HG03521 (cell line): ENCODE measurements around the gene IKZF5.

Source experiments
- ATAC-seq: cut with Tn5 transposase; IDR thresholded peaks from one replicate; pipeline ENCODE4 v1.9.1; 2021; ENCODE audit warnings: mild to moderate bottlenecking, moderate library complexity; ENCODE audit not compliant: unreplicated experiment

The IKZF5 gene

DNA sequence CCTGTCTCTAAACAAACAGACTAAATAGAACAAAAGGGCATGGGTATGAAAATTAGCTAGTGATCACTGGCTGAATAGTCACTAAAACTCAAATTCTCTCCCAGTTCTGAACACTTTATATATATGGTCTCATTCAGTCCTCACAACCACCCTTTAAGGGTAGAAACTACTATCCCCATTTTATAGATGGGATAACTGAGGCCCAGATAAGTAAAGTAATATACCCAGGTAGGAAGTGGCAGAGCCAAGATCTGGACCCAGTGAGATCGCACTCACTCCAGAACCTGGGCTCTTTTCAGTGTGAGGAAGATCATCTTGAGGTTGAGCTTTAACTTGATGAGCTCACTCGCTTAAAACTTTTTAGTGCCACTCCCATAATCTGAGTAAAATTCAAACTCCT lies 23.9 kb downstream of the IKZF5 start:
- no peak for ATAC-seq

DNA sequence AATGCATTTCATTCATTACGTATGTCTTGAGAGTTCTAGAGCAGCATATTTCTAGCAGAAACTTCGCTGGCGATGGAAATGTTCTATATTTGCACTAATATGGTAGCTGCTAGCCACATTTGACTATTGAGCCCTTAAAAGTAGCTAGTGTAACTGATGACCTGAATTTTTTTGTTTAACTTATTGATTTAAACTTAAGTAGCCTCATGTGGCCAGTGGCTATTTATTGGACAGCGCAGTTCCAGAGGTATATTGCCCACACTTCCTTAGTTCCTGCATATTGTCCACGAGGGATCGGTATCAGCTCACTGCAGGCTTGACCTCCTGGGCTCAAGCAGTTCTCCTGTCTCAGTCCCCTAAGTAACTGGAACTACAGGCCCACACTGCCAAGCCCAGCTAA lies 24.7 kb downstream of the IKZF5 start:
- ATAC-seq: no peak

DNA sequence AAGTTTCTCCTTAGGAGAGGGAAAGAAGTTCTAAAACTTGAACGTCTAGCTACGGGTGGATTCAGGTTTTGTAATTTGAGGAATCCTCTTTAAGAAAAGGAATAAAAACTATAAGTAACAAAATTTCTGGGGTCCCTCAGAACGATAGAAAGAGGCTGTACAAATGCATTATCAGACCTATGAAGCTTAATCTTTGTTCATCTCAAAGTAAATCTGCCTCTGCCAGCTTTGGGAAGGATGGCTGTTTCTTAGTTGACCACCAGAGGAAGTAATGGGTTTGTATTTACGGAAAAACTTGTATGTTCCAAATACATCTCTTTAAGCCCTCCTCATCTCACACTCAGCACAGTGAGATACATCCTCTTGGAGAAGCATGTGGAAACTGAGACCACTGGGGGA lies 27.5 kb downstream of the IKZF5 start:
- ATAC-seq: no peak

DNA sequence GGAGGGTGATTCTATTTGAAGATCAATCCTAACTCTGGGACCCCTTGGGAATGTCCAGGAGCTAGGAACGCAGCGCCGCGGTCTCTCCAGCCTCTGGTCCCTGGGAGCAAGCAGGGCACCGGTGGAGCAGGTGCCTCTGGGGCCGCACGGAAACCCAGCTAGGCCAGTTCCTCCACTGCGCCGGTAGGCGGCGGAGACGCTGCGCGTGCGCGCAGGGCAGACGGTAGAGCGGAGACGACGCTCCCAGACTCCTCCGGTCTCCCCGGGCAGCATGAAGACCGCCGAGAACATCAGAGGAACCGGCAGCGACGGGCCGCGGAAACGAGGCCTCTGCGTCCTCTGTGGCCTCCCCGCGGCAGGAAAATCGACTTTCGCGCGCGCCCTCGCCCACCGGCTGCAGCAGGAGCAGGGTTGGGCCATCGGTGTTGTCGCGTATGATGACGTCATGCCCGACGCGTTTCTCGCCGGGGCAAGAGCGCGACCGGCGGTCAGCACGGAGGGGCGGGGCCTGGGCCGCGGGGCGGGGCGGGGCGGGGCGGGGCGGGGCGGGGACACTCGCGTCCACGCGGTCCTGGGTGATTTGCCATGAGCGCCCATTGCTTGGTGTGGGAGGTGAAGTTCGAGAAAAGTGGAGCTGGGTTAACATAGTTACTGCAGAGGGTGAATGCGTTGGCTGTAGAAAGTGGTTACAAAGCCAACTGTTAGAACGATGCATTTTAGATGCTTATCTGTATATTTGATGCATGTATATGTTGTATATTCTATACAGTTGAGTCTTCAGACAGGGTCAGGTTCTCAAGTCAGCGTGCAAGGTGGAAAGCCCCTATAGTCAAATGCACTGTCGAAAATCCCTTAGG lies 28.2 kb downstream of the IKZF5 start, which contains the start of gene PSTK:
TSS of gene PSTK (plus strand) at position 193 of the 857 bp plus-strand sequence. CDS start at position 272, 79 bp downstream.
- peak; percentile 97 for ATAC-seq

DNA sequence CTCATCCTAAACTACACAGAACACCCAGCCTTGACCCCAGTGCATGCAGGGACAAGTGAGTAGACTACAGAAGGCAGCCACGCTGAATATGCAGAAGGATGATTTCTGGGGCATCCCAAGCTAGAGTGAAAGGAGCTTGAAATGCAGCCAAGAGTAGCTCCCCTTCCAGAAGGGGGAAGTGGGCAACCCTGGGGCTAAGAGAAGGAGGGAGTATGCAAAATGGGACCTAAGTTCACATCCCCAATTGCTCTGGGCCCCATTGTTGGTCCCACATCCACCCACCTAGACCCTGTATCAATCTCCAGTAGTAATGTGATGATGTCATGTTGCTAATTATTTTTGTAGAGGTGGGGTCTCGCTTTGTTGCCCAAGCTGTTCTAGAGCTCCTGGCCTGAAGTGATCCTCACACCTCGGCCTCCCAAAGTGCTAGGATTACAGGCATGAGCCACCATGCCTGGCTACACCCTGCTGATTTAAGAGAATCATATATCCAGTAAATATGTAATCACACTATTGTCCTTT lies 34.0 kb downstream of the IKZF5 start:
- no peak for ATAC-seq

DNA sequence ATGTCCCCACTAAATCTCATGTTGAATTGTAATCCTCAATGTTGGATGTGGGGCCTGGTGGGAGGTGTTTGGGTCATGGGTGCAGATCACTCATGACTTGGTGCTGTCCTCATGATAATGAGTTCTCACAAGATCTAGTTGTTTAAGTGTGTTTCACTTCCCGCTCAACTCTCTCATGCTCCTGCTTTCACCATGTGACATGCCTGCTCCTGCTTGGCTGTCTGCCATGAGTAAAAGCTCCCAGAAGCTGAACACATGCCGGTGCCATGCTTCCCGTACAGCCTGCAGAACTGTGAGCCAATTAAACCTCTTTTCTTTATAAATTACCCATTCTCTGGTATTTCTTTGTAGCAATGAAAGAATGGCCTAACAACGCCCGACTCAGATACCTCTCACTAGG lies 34.6 kb downstream of the IKZF5 start:
- ATAC-seq: no peak

DNA sequence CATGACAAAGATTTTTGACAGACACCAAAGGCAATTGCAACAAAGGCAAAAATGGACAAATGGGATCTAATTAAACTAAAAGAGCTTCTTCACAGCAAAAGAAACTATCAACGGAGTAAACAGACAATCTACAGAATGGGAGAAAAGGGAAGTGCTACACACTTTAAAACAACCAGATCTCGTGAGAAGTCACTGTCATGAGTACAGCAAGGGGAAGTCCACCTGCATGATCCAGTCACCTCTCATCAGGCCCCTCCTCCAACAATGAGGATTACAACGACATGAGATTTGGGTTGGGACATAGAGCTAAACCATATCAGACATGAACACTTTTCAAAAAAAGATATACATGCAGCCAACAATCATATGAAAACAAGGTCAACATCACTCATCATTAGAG lies 39.9 kb downstream of the IKZF5 start:
- ATAC-seq: no peak

DNA sequence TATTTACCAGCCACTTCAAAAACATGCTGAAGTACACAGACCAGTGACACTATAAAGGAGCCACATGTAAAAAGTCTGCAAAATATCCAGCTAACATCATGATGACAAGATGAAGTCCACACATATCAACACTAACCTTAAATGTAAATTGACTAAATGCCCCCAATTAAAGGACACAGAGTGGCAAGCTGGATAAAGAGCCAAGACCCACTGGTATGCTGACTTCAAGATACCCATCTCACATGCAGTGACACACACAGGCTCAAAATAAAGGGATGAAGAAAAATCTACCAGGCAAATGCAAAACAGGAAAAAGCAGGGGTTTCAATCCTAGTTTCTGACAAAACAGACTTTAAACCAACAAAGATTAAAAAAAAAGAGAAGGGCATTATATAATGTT lies 41.7 kb downstream of the IKZF5 start:
- ATAC-seq: no peak

DNA sequence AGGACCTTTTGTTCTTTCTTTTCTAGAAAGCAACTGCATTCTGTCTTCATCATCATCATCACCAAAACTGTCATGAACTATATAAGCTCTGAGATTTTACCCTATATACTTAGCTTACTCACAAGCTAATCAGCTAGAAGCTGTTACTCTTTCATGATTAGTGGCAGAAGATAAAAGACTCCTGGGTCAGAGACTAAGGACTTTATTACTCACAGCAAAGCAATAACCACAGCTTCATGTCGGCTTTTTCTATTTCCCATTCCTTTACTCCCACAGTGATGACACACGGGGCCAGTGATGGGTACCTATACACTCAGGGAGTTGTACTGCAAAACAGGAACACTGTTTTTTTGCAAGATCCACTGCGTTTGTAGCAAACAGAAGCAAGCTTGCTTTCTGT lies 46.2 kb downstream of the IKZF5 start:
- no peak for ATAC-seq

DNA sequence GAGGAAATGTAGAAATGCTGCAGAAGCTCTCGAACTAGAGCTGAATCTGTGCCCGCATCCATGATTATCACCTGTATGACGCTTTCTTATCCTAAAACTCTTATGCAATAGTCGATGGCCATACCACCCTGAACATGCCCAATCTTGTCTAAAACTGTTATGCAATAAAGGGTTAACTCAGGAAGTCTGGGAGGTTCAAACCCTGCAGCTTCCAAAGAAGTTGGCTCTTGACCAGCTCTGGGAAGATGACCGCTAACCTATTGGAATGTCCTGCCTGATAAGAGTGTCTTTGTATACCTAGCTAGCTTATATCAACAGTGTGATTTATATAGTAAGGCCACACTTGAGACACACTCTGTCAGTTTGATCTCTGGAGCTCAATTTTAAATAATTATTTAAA lies 51.1 kb downstream of the IKZF5 start:
- ATAC-seq: no peak

DNA sequence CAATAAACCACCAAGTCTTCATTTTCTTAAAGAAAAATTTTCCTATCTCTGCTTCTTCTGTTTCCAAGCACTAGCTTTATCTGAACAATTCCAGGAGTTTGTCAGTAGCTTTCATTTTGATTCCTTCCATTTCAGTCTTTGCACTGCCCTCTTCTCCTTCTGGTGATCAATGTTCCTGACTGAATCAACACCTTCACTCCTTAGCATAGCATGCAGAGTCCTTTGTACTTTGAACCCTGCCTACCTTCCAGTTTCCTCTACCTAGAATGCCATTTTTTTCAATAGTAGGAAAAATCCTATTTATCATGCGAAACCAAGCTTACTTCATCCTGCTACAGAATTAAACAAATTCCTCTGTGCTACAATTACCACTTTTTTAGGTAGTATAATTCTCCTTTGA lies 52.7 kb downstream of the IKZF5 start:
- no peak for ATAC-seq

DNA sequence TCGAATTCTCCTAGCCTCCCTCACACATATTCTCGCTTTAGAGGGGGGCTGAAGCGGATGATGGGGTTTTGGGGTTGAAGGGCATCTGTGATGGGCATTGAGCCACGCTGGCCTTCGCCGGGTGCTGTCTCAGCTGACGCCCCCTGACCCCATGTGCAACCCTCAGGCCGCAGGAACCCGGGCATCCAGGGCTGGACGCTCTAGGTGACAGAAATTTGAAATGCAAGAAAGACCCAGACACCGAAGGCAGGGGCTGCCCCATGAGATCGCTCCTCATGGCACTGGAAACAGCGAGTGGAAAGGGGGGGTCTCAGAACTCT lies 53.9 kb downstream of the IKZF5 start:
- ATAC-seq: no peak

DNA sequence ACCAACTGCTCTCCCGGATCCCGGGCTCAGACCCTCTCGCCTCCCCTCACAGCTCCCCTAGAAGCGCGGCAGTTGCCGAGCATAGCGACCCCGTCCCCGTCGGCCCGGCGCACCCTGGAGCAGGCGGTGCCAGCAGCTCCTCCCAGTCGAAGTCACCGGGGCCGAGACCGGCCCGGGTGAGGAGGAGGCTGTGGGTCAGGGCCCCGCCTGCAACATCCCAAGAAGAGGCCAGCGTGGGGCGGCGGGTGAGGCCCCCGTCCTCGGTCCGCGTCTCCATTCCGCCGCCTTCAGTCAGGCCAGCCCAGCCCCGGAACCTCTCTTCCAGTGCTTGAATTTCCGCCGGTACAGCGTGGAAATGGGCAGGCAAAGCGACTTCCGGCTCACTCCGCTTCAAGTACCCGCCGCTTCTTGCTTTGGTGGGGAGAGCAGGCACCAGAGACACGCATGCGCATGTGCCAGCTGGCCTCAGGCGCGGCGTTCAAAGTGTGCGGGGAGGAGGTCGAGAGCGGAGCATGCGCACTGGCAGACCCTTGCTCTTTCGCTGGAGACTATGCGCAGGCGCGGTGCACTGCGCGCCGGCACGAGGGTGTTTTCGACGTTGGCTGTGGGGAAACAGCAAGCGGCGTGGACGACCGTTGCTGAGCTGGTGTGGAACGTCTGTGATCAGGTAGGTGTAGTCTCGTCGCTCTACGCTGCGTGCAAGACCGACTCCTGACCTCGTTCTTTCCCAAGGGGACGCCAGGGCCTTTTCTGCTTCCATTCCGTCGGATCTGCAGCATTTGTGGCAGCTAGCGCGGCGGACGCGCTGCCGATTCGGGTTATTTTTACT lies 54.5 kb downstream of the IKZF5 start, which contains the start of gene C10orf88:
TSS of gene C10orf88 (minus strand) at position 326 of the 829 bp plus-strand sequence. CDS start at position 277, 49 bp downstream.
- peak; percentile 97 for ATAC-seq

DNA sequence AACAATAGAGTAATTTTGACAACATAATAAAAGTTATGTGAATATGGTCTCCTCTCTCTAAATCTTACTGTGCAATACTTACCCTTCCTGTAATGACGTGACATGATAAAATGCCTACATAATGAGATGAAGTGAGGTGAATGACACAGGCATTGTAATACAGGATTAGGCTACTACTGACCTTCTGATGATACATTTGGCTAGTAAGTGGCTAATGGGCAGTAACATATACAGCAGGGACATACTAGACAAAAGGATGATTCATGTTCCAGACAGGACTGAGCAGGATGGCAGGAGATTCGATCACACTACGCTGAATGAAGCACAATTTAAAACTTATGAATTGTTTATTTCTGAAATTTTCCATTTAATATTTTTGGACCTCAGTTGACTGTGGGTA lies 59.3 kb downstream of the IKZF5 start:
- no peak for ATAC-seq
